H1 (cell line): ENCODE data around the gene EFCAB6. TPM values are rescaled to one million over a fixed set of nuclear protein-coding genes. Genes with fewer than 3 reads are reported as not detected.

Source experiments
- CTCF ChIP-seq, 3 experiments: IDR thresholded peaks; 1 replicate in 2 of 3; 2 replicates in 1 of 3; pipeline versions ENCODE4 v1.5.1 to v1.6.1; 2011; ENCODE audit warnings: low read length in 3 of 3, mild to moderate bottlenecking in 3 of 3, inconsistent platforms in 2 of 3, low read depth in 1 of 3, moderate library complexity in 1 of 3; ENCODE audit not compliant: insufficient read depth in 1 of 3; ENCODE audit errors: control extremely low read depth in 1 of 3
- TAF1 ChIP-seq: IDR thresholded peaks from 2 replicates; pipeline ENCODE4 v1.6.1; 2011; ENCODE audit warnings: mild to moderate bottlenecking, low read depth, low read length
- polyA plus RNA-seq, 7 experiments: library from polyadenylated mRNA; depleted of rRNA in 3 of 7; stranded (reverse) in 5 of 7; unstranded in 2 of 7; fragments of >200 nt in 5 of 7; fragments of 200-250 nt in 2 of 7; gene quantifications; 1 replicate in 5 of 7; 2 replicates in 1 of 7; 4 replicates in 1 of 7; pipeline versions ENCODE4 v1.2.1 to v1.2.3, GENCODE V29; 2011 to 2013; ENCODE audit warnings: missing spikeins in 2 of 7, mixed read lengths in 2 of 7
- total RNA-seq: library from RNA; stranded (reverse); fragmentation: NEBNext Ultra II Directional; extraction: Animal tissue kit (Norgen Biotek cat#: 25700); gene quantifications from 2 replicates; pipeline ENCODE4 v1.2.1, GENCODE V29; 2021

Gene EFCAB6
- total and polyA plus RNA-seq, 2 of the 8 experiments (the other 6 are each of a cell fraction or from before 2014, with no cell fraction given), result 0.32 to 1.7 TPM

- TF ChIP-seq CTCF (IDR thresholded peaks at IDR 0.05; ENCODE audit: control extremely low read depth in 1 of 3, insufficient read depth in 1 of 3, low read depth in 1 of 3, low read length in 3 of 3) (no peak), TAF1 (no peak)
Observed at GRCh38 chr22:43849731-43850130, 37.6 kb upstream of the EFCAB6 start (continued).
